Loucy (cell line): ENCODE results near the gene TIPIN.

ENCODE experiments used
- CTCF ChIP-seq: fragments of 200-600 bp; sonication (generic); conservative IDR thresholded peaks from 2 replicates; pipeline ENCODE4 v1.5.1; 2014; ENCODE audit warnings: mild to moderate bottlenecking, antibody characterized with exemption, low read length
- EZH2phosphoT487 ChIP-seq: fragments of 200-600 bp; IDR thresholded peaks from 2 replicates; pipeline ENCODE4 v1.6.1; 2018; ENCODE audit warnings: antibody characterized with exemption, mild to moderate bottlenecking, moderate library complexity, borderline replicate concordance

GRCh38 chr15:66293419-66294156 is 62.9 kb downstream of the TIPIN start, which contains the start of gene DIS3L:
- no peak for TF ChIP-seq EZH2phosphoT487
- TF ChIP-seq CTCF: no peak
